Heart left ventricle (tissue), 16 donors: ENCODE results near the gene STK24. TPM values are rescaled to one million over a fixed set of nuclear protein-coding genes. Genes with fewer than 3 reads are reported as not detected.
A peak's percentile ranks its signal among the peaks of the same experiment; 100 is the strongest.

ENCODE experiments used
- ATAC-seq, 4 donors: fragments of 200-7000 bp; cut with Tn5 transposase; one replicate each; pipeline ENCODE4 v1.9.1; 2020 to 2022; ENCODE audit warnings: moderate library complexity in 4 of 4, mild to moderate bottlenecking in 3 of 4, moderate number of reproducible peaks in 1 of 4
- DNase-seq, 5 donors: peaks; one replicate each; pipeline ENCODE4 v3.0.0-alpha.2; 2020
- H3K27ac ChIP-seq, 12 donors: fragments of 200-600 bp; sonication (generic) in 4 of 12; one replicate each; pipeline versions ENCODE4 v1.5.0 to v1.8.0; 2016 to 2022; ENCODE audit warnings: mild to moderate bottlenecking in 2 of 12
- H3K27me3 ChIP-seq, 9 donors: fragments of 200-600 bp; sonication (generic) in 2 of 9; one replicate each; pipeline versions ENCODE4 v1.5.1 to v1.8.0; 2016 to 2022; ENCODE audit warnings: mild to moderate bottlenecking in 3 of 9
- H3K36me3 ChIP-seq, 9 donors: fragments of 200-600 bp; sonication (generic) in 2 of 9; one replicate each; pipeline versions ENCODE4 v1.5.0 to v1.8.0; 2018 to 2022; ENCODE audit warnings: mild to moderate bottlenecking in 2 of 9
- H3K4me1 ChIP-seq, 12 donors: fragments of 200-600 bp; sonication (generic) in 4 of 12; one replicate each; pipeline versions ENCODE4 v1.5.0 to v1.8.0; 2016 to 2022; ENCODE audit warnings: mild to moderate bottlenecking in 3 of 12
- H3K4me3 ChIP-seq, 12 donors: fragments of 200-600 bp; sonication (generic) in 4 of 12; one replicate each; pipeline versions ENCODE4 v1.5.0 to v1.8.0; 2017 to 2022; ENCODE audit warnings: mild to moderate bottlenecking in 9 of 12, moderate library complexity in 4 of 12
- H3K9me3 ChIP-seq, 12 donors: fragments of 200-600 bp; sonication (generic) in 4 of 12; one replicate each; pipeline versions ENCODE4 v1.5.0 to v1.8.0; 2016 to 2022; ENCODE audit warnings: mild to moderate bottlenecking in 1 of 12
- POLR2A ChIP-seq, 2 donors: fragments of 450-650 bp; IDR thresholded peaks; one replicate each; pipeline ENCODE4 v1.6.1; 2017; ENCODE audit warnings: antibody characterized with exemption in 2 of 2, mild to moderate bottlenecking in 2 of 2, moderate library complexity in 2 of 2
- WGBS, 4 donors: extraction: QIAGEN DNeasy Blood & Tissue Kit in 2 of 4; methylation state at CpG; one replicate each; pipeline versions ENCODE4 v1.1.5 to v1.1.7; 2013 to 2018; 5-methylcytosine and 5-hydroxymethylcytosine counted together
- intact Hi-C, 10 donors: fragments of 100-400 bp; cut with DNase I; formaldehyde crosslinking; loops; one replicate each; pipeline versions ENCODE4 v1.11.1 to v1.14.2; 2022
- polyA plus RNA-seq, 2 donors: library from polyadenylated mRNA; stranded (reverse); fragments of 200-250 nt; gene quantifications; one replicate each; pipeline ENCODE4 v1.2.3, GENCODE V29; 2013
- total RNA-seq, 9 donors: library from RNA; depleted of rRNA in 2 of 9; stranded (reverse); fragments of >200 nt in 2 of 9; fragmentation: NEBNext Ultra II Directional in 3 of 9; extraction: Animal tissue kit (Norgen Biotek cat#: 25700) in 3 of 9; gene quantifications; one replicate each; pipeline versions ENCODE4 v1.1.0 to v1.2.4, GENCODE V29; 2016 to 2023
- TF ChIP-seq, protein P1 (sequence below), 12 donors: fragments of 200-600 bp; sonication (generic) in 4 of 12; IDR thresholded peaks; one replicate each; pipeline versions ENCODE4 v1.5.0 to v1.8.0; 2018 to 2022; ENCODE audit warnings: antibody characterized with exemption in 12 of 12, mild to moderate bottlenecking in 5 of 12
- donor health status: ischemic (EF 13 %, LVEDD 7.1; RV severe dilation, severe dysfunction).
- donor health status: healthy with polysubstance abuse.
- donor health status: DM: no; HTN: yes; CAD: no.
- donor health status: DM: no; HTN: no; CAD: no.
- donor health status: ischemic (EF 25% LVEDD 6.9; RV normal size, moderate dysfunction).
- donor health status: ischemic (EF 25% LVEDD 5.7; RV mildly dilated, moderate dysfunction).
- donor health status: healthy.
- donor health status: DM: yes; HTN: yes; CAD: no.
- donor health status: ischemic (EF 35%, LVEDD 5.7; RV mildly dilated, moderate dysfunction).
- donor health status: nonischemic (EF 11% LVEDD 7.7; RV severe dilation, severe dysfunction).
- donor health status: DM: yes; HTN: yes; CAD: no.
- donor health status: PGD.
- donor health status: ischemic (EF 29% LVEDD 5.4; RV normal size, mild dysfunction).
- donor health status: nonischemic (EF 23%, LVEDD 6.1; RV moderate dilation, normal function).

The STK24 gene
- total and polyA plus RNA-seq, 11 donors, result 26.6 to 82.6 (median 59.6) TPM

DNA sequence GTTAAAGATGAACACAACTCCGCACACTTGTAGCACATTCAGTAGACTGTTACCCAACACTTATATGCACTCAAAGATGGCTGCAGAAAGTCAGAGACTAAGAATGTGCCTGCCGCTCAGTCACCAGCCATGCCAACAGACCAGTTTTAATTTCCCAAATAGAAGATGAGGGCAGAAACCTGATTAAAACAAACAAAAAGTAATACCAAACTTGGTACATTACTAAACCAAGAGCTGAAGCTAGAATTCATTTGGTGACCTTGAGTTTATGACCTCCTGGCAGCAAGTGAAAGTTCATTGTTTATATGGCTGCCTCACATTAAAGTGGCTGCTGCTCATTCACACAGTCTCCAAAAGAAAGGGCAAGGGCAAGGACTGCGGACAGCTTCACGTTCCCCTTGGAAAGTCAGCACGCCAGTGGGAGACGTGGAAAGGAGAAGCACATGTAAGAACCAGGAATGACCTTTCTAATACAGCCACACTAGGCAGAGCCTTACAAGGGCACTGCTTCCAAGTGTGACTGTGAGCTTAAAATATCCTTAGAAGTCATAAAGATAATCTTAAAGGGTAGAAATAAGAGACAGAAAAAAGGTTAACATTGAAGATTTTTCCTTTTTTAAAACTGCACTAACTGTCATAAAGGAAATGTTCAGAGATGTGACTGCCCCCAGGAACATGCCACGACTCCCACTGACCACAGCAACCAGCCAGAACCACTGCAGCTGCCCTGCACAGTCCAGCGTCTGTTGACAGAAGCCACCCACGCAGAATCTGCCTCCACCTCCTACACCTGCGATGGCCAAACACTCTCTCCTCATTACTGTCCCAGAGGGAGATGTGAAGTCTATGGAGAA is 73.5 kb downstream of the STK24 start:
- intact Hi-C loops, result loop anchor here in 2 of 10 donors (5.0 to 10.0 kb wide), 2 partner anchors 64 to 71 kb away; partner anchors contain the start of gene STK24 (in 1 of the 2)
- H3K4me1 ChIP-seq, result peaks cover 20 to 85% (median 68%) of the 10 kb centered on the region in 12 donors
- H3K36me3 ChIP-seq, result peaks cover 0 to 14% (median 0%) of the 10 kb centered on the region in 9 donors
- H3K4me3 ChIP-seq, result no peak overlapping the region
- ATAC-seq (peak; percentile 36 to 73 (median 62)), DNase-seq (no peak)
- H3K27ac ChIP-seq, result peak overlapping the region; percentile 11 to 84 (median 60)
- no peaks in the 10 kb centered on the region for H3K9me3 ChIP-seq
- TF ChIP-seq, protein P1, sequence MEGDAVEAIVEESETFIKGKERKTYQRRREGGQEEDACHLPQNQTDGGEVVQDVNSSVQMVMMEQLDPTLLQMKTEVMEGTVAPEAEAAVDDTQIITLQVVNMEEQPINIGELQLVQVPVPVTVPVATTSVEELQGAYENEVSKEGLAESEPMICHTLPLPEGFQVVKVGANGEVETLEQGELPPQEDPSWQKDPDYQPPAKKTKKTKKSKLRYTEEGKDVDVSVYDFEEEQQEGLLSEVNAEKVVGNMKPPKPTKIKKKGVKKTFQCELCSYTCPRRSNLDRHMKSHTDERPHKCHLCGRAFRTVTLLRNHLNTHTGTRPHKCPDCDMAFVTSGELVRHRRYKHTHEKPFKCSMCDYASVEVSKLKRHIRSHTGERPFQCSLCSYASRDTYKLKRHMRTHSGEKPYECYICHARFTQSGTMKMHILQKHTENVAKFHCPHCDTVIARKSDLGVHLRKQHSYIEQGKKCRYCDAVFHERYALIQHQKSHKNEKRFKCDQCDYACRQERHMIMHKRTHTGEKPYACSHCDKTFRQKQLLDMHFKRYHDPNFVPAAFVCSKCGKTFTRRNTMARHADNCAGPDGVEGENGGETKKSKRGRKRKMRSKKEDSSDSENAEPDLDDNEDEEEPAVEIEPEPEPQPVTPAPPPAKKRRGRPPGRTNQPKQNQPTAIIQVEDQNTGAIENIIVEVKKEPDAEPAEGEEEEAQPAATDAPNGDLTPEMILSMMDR (IDR thresholded peaks at IDR 0.05), result no peak
- 39 to 52% (median 46%) methylated on average over 10 of the region's 10 CpGs for WGBS, 4 donors
- H3K27me3 ChIP-seq, result no peaks in the 10 kb centered on the region

DNA sequence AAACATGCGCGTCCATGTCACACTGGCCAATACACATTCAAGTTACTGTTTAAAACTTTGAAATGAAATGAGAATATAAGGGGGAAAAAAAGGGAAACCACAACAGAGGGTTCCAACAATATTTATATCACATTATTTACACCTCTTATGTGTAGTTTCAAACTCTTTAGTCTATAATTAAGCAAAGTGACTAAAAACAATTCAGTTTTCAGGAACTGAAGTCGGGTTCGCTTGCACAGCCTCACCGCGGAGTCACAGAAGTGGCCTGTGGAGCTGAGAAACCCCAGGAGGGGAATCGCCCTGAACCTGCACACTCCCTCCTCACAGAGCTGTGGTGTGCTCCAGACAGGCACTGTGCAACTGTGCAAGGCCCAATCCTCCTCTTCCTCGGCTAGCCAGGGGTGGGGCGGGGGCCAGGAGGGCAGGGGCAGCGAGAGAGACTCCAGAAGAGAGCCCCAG is 75.9 kb downstream of the STK24 start:
- no peak for ATAC-seq
- intact Hi-C loops, result loop anchor here in 2 of 10 donors (5.0 to 10.0 kb wide), 2 partner anchors 66 to 74 kb away; partner anchors contain the start of gene STK24 (in 1 of the 2)
- no peaks in the 10 kb centered on the region for H3K9me3 ChIP-seq

DNA sequence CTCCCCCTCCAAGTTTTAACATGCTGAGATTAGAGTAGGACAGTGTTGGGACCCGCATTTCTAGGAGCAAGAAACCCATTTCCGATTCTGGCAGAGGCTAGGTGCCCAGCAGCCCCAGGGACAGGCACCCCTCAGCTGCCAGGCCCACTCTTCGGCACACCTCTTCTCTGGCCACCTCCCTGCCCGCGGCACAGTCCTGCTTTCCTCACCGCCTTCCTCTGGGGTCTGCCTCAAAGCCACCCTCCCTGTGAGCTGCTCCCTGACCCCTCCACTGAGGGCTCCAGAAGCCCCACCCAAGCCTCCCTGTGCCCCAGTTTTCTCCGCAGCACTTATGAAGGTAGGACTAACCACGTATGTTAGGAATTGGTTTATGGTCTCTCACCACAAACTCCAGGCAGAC is 79.9 kb downstream of the STK24 start:
- DNase-seq (no peak), ATAC-seq (no peak)
- Histone ChIP-seq H3K36me3 (peaks cover 0 to 14% (median 0%) of the 10 kb centered on the region in 9 donors), H3K4me1 (peaks cover 0 to 58% (median 34%) of the 10 kb centered on the region in 12 donors), H3K4me3 (no peak overlapping the region), H3K9me3 (no peaks in the 10 kb centered on the region), H3K27me3 (no peaks in the 10 kb centered on the region), H3K27ac (peak overlapping the region in 6 of 12 donors; percentile 0 to 85 (median 46))
- intact Hi-C loops, result loop anchor here in 1 of 10 donors (5.0 kb wide), 1 partner anchor 45 kb away; no protein-coding TSS in a partner anchor
- 89 to 92% (median 89%) methylated on average over 8 of the region's 8 CpGs for WGBS, 4 donors
- TF ChIP-seq, protein P1 (IDR thresholded peaks at IDR 0.05), result no peak

More for the DNA sequence above, 75.9 kb downstream of the STK24 start:
- Histone ChIP-seq H3K4me1 (peaks cover 12 to 85% (median 60%) of the 10 kb centered on the region in 12 donors), H3K36me3 (peaks cover 0 to 14% (median 0%) of the 10 kb centered on the region in 9 donors), H3K27ac (no peak overlapping the region), H3K27me3 (no peaks in the 10 kb centered on the region), H3K4me3 (no peak overlapping the region)
- no peak for DNase-seq
- 94 to 95% (median 95%) methylated on average over 10 of the region's 10 CpGs for WGBS, 4 donors
- TF ChIP-seq, protein P1 (IDR thresholded peaks at IDR 0.05), result no peak
- no peak for TF ChIP-seq POLR2A (IDR thresholded peaks at IDR 0.05)

DNA sequence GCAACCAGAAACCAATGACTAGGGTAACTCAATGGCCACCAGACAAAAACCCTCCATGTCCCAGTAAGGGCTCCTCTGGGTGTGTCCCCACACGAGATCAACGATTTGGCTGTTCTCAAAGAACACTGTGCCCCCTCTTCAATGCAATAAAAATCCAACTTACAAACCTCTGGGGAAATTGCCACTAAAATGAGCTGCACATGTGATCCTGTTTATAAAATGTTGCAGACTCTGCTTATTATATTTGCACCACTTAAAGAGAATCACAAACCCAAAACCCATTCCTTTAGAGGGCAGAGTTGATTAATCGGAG is 80.5 kb downstream of the STK24 start:
- intact Hi-C loops, result loop anchor here in 1 of 10 donors (5.0 kb wide), 1 partner anchor 46 kb away; no protein-coding TSS in a partner anchor
- H3K4me1 ChIP-seq, result peaks cover 0 to 53% (median 29%) of the 10 kb centered on the region in 12 donors
- H3K27me3 ChIP-seq, result no peaks in the 10 kb centered on the region
- peaks cover 0 to 14% (median 0%) of the 10 kb centered on the region in 9 donors for H3K36me3 ChIP-seq
- no peak for TF ChIP-seq POLR2A (IDR thresholded peaks at IDR 0.05)
- H3K4me3 ChIP-seq, result peak overlapping the region in 2 of 12 donors; percentile 20
- WGBS, 4 donors, result 46 to 62% (median 49%) methylated on average over 3 of the region's 3 CpGs
- peak in 1 of 4 donors; percentile 54 for ATAC-seq
- H3K27ac ChIP-seq, result peak overlapping the region in 8 of 12 donors; percentile 6 to 85 (median 54)
- no peak for DNase-seq
- H3K9me3 ChIP-seq, result no peaks in the 10 kb centered on the region
